Spleen (tissue), 7 donors: ENCODE data around the gene MAST4.

Source experiments
- CTCF ChIP-seq, 11 experiments: fragments of 200-600 bp in 7 of 11; fragments of 450-650 bp in 4 of 11; sonication (generic) in 4 of 11; IDR thresholded peaks in 8 of 11; conservative IDR thresholded peaks in 3 of 11; 1 replicate in 7 of 11; 2 replicates in 4 of 11; pipeline versions ENCODE4 v1.4.0 to v1.8.0; 2016 to 2021; ENCODE audit warnings: antibody characterized with exemption in 11 of 11, inconsistent platforms in 4 of 11, mild to moderate bottlenecking in 1 of 11
- POLR2A ChIP-seq, 3 donors: fragments of 450-650 bp; IDR thresholded peaks; one replicate each; pipeline ENCODE4 v1.5.1; 2017; ENCODE audit warnings: antibody characterized with exemption in 3 of 3, mild to moderate bottlenecking in 1 of 3
- POLR2AphosphoS5 ChIP-seq, 3 donors: sonication (generic); formaldehyde crosslinking; IDR thresholded peaks; one replicate each; pipeline ENCODE4 v1.5.1; 2017; ENCODE audit warnings: antibody characterized with exemption in 3 of 3
- donor health status: DM: no; HTN: no; CAD: no; lungs with moderate emphysema.
- donor health status: DM: no; HTN: no; CAD: no.
- donor health status: DM: no; HTN: no; CAD: no.

- TF ChIP-seq POLR2AphosphoS5 (IDR thresholded peaks at IDR 0.05) (no peak), CTCF (IDR thresholded peaks at IDR 0.05 in 8 of 11, conservative IDR thresholded peaks at IDR 0.05 in 3 of 11) (no peak), POLR2A (IDR thresholded peaks at IDR 0.05) (no peak)
Measured at GRCh38 chr5:66848749-66849641, 252.8 kb downstream of the MAST4 start.
